T-cell (primary cell): Measurements from ENCODE around the gene PAQR5. TPM values are rescaled to one million over a fixed set of nuclear protein-coding genes. Genes with fewer than 3 reads are reported as not detected.

Source experiments
- ATAC-seq, 4 experiments: fragments of 200-7000 bp in 3 of 4; fragments of 150-1000 bp in 1 of 4; cut with Tn5 transposase; replicated peaks in 1 of 4; 1 replicate in 3 of 4; 2 replicates in 1 of 4; pipeline ENCODE4 v1.10.0; 2021; ENCODE audit warnings: moderate library complexity in 3 of 4, mild to moderate bottlenecking in 2 of 4, moderate number of reproducible peaks in 1 of 4
- CTCF ChIA-PET, 2 donors: fragments of 300-600 bp; sonication (Branson Sonifier 250); formaldehyde crosslinking; loops; one replicate each; lab custom pipeline; 2022; ENCODE audit warnings: antibody characterized with exemption in 2 of 2; lab: Charles Lee
- POLR2A ChIA-PET, 2 donors: fragments of 300-600 bp; sonication (Branson Sonifier 250); formaldehyde crosslinking; loops; one replicate each; lab custom pipeline; 2022; ENCODE audit warnings: antibody characterized with exemption in 2 of 2; lab: Charles Lee
- DNase-seq, 35 experiments: peaks; one replicate each; pipeline versions ENCODE4 v3.0.0 to v3.0.0-alpha.2; 2013 to 2023
- H3K27ac ChIP-seq: one replicate; pipeline ENCODE4 v1.5.1; 2013; ENCODE audit warnings: low read length
- H3K27me3 ChIP-seq, 2 experiments: replicated peaks in 1 of 2; 1 replicate in 1 of 2; 2 replicates in 1 of 2; pipeline versions ENCODE4 v1.6.1 to v1.7.0; 2013; ENCODE audit warnings: low read length in 1 of 2, mixed read lengths in 1 of 2; ENCODE audit not compliant: control insufficient read depth in 2 of 2, insufficient read depth in 2 of 2; ENCODE audit errors: extremely low read depth in 1 of 2
- H3K36me3 ChIP-seq, 2 donors: 1 replicate in 1 of 2; 2 replicates in 1 of 2; pipeline versions ENCODE4 v1.6.1 to v1.7.0; 2013; ENCODE audit warnings: low read length in 1 of 2; ENCODE audit not compliant: control insufficient read depth in 2 of 2, insufficient read depth in 1 of 2; ENCODE audit errors: extremely low read depth in 1 of 2
- H3K4me1 ChIP-seq, 2 experiments: 1 replicate in 1 of 2; 2 replicates in 1 of 2; pipeline versions ENCODE4 v1.6.1 to v1.7.0; 2013; ENCODE audit warnings: low read length in 2 of 2, mixed read lengths in 1 of 2; ENCODE audit not compliant: insufficient read depth in 2 of 2, control insufficient read depth in 1 of 2; ENCODE audit errors: extremely low read depth in 1 of 2
- H3K4me3 ChIP-seq, 2 donors: 1 replicate in 1 of 2; 2 replicates in 1 of 2; pipeline versions ENCODE4 v1.5.1 to v1.7.0; 2013; ENCODE audit warnings: mild to moderate bottlenecking in 2 of 2, low read length in 1 of 2, moderate library complexity in 1 of 2; ENCODE audit not compliant: control insufficient read depth in 1 of 2; ENCODE audit errors: extremely low read depth in 1 of 2
- H3K9me3 ChIP-seq: 2 replicates; pipeline ENCODE4 v1.7.0; 2013
- H3K27ac Mint-ChIP-seq, 2 donors: one replicate each; pipeline ENCODE4 v1.8.0; 2020 to 2021; ENCODE audit warnings: mild to moderate bottlenecking in 2 of 2, mixed read lengths in 2 of 2
- H3K27me3 Mint-ChIP-seq, 2 donors: one replicate each; pipeline ENCODE4 v1.8.0; 2021 to 2022; ENCODE audit warnings: mixed read lengths in 2 of 2
- H3K36me3 Mint-ChIP-seq: one replicate; pipeline ENCODE4 v1.8.0; 2021; ENCODE audit warnings: mixed read lengths
- H3K4me1 Mint-ChIP-seq, 3 donors: one replicate each; pipeline ENCODE4 v1.8.0; 2020 to 2022; ENCODE audit warnings: mixed read lengths in 3 of 3, mild to moderate bottlenecking in 1 of 3
- H3K4me3 Mint-ChIP-seq, 3 donors: one replicate each; pipeline ENCODE4 v1.8.0; 2020 to 2022; ENCODE audit warnings: mild to moderate bottlenecking in 3 of 3, mixed read lengths in 3 of 3, moderate library complexity in 3 of 3
- H3K9me3 Mint-ChIP-seq, 3 donors: one replicate each; pipeline ENCODE4 v1.8.0; 2020 to 2022; ENCODE audit warnings: mixed read lengths in 3 of 3
- WGBS: methylation state at CpG from one replicate; pipeline ENCODE4 v1.1.5; 2013; ENCODE audit warnings: missing lambda C conversion rate; ENCODE audit not compliant: insufficient coverage; 5-methylcytosine and 5-hydroxymethylcytosine counted together
- total RNA-seq, 35 experiments: library from RNA in 6 of 35; stranded (reverse) in 6 of 35; fragments of 120-200 nt in 1 of 35; gene quantifications; one replicate each; pipeline versions ENCODE4 v1.2.1 to v1.2.4 and lab custom pipeline; 2013 to 2026

The PAQR5 gene
- total RNA-seq, 5 donors from 2014 or later (not counting 1 experiment from before 2014, with no cell fraction given): 0.03 to 0.07 (median 0.06) TPM; not detected in 2

GRCh38 chr15:69314131-69314530 is 15.4 kb downstream of the PAQR5 start:
- Mint-ChIP-seq H3K27ac (no peak overlapping the region), H3K4me1 (no peaks in the 10 kb centered on the region)

GRCh38 chr15:69314736-69315135 is 16.0 kb downstream of the PAQR5 start:
- Histone ChIP-seq H3K27me3 (peaks cover 0 to 27% of the 10 kb centered on the region in 2 experiments), H3K4me3 (no peak overlapping the region), H3K4me1 (peaks cover 2% of the 10 kb centered on the region in 2 experiments), H3K27ac (no peak overlapping the region), H3K9me3 (no peaks in the 10 kb centered on the region), H3K36me3 (no peaks in the 10 kb centered on the region)
- ATAC-seq (no peak), DNase-seq (no peak)
- H3K4me1 Mint-ChIP-seq: no peaks in the 10 kb centered on the region
- H3K9me3 Mint-ChIP-seq: no peaks in the 10 kb centered on the region
- peaks cover 7 to 19% of the 10 kb centered on the region in 2 donors for H3K27me3 Mint-ChIP-seq
- ChIA-PET POLR2A (no interaction called here), CTCF (no interaction called here)
- no peak overlapping the region for H3K4me3 Mint-ChIP-seq
- H3K36me3 Mint-ChIP-seq: no peaks in the 10 kb centered on the region
- no peak overlapping the region for H3K27ac Mint-ChIP-seq
- WGBS: 82% methylated on average over 8 of the region's 8 CpGs

More at GRCh38 chr15:69314131-69314530, 15.4 kb downstream of the PAQR5 start:
- peaks cover 0 to 24% of the 10 kb centered on the region in 2 experiments for H3K27me3 ChIP-seq
- no peaks in the 10 kb centered on the region for H3K9me3 ChIP-seq
- ATAC-seq (no peak), DNase-seq (no peak)
- no peaks in the 10 kb centered on the region for H3K4me1 ChIP-seq
- ChIA-PET CTCF (no interaction called here), POLR2A (no interaction called here)
- no peaks in the 10 kb centered on the region for H3K36me3 ChIP-seq
- Mint-ChIP-seq H3K9me3 (no peaks in the 10 kb centered on the region), H3K4me3 (no peak overlapping the region), H3K27me3 (peaks cover 10 to 21% of the 10 kb centered on the region in 2 donors), H3K36me3 (no peaks in the 10 kb centered on the region)
- H3K27ac ChIP-seq: no peak overlapping the region
- WGBS: 100% methylated on average over 3 of the region's 6 CpGs
- no peak overlapping the region for H3K4me3 ChIP-seq

- H3K4me1 Mint-ChIP-seq: peaks cover 0 to 2% (median 0%) of the 10 kb centered on the region in 3 donors
- H3K4me1 ChIP-seq: peaks cover 2 to 3% of the 10 kb centered on the region in 2 experiments
- H3K9me3 ChIP-seq: no peaks in the 10 kb centered on the region
- no peak for ATAC-seq
- no peak overlapping the region for H3K27ac ChIP-seq
- WGBS: 80% methylated on average over 3 of the region's 9 CpGs
- H3K9me3 Mint-ChIP-seq: no peaks in the 10 kb centered on the region
- POLR2A ChIA-PET: no interaction called here
- no peaks in the 10 kb centered on the region for H3K36me3 ChIP-seq
- DNase-seq: no peak
- H3K27me3 Mint-ChIP-seq: peaks cover 7 to 17% of the 10 kb centered on the region in 2 donors
- no peak overlapping the region for H3K27ac Mint-ChIP-seq
- no peak overlapping the region for H3K4me3 ChIP-seq
- CTCF ChIA-PET: no interaction called here
- H3K4me3 Mint-ChIP-seq: no peak overlapping the region
- no peaks in the 10 kb centered on the region for H3K36me3 Mint-ChIP-seq
- peaks cover 0 to 31% of the 10 kb centered on the region in 2 experiments for H3K27me3 ChIP-seq
These were observed 16.8 kb downstream of the PAQR5 start for GRCh38 chr15:69315402-69316110.

- POLR2A ChIA-PET: no interaction called here
These were observed 17.6 kb downstream of the PAQR5 start for GRCh38 chr15:69316291-69316690.

GRCh38 chr15:69317392-69317841 is 18.7 kb downstream of the PAQR5 start:
- WGBS: 62% methylated on average over 3 of the region's 5 CpGs

More at GRCh38 chr15:69316291-69316690, 17.6 kb downstream of the PAQR5 start:
- H3K27me3 Mint-ChIP-seq: peaks cover 4 to 18% of the 10 kb centered on the region in 2 donors
- H3K27ac Mint-ChIP-seq: no peak overlapping the region
- H3K9me3 Mint-ChIP-seq: no peaks in the 10 kb centered on the region
- Histone ChIP-seq H3K4me3 (no peak overlapping the region), H3K27me3 (peaks cover 0 to 31% of the 10 kb centered on the region in 2 experiments), H3K27ac (no peak overlapping the region), H3K36me3 (no peaks in the 10 kb centered on the region), H3K4me1 (peaks cover 2 to 3% of the 10 kb centered on the region in 2 experiments), H3K9me3 (no peaks in the 10 kb centered on the region)
- CTCF ChIA-PET: no interaction called here
- H3K4me1 Mint-ChIP-seq: peaks cover 6 to 8% (median 7%) of the 10 kb centered on the region in 3 donors
- H3K36me3 Mint-ChIP-seq: no peaks in the 10 kb centered on the region
- H3K4me3 Mint-ChIP-seq: no peak overlapping the region
- 84% methylated on average over 4 of the region's 8 CpGs for WGBS
- ATAC-seq (no peak), DNase-seq (no peak)

GRCh38 chr15:69318033-69318432 is 19.3 kb downstream of the PAQR5 start:
- H3K27ac ChIP-seq: no peak overlapping the region
- H3K4me1 ChIP-seq: peaks cover 2 to 3% of the 10 kb centered on the region in 2 experiments
- DNase-seq (no peak), ATAC-seq (no peak)
- H3K27ac Mint-ChIP-seq: no peak overlapping the region
- H3K4me3 Mint-ChIP-seq: no peak overlapping the region
- H3K36me3 ChIP-seq: no peaks in the 10 kb centered on the region
- peaks cover 4 to 25% of the 10 kb centered on the region in 2 donors for H3K27me3 Mint-ChIP-seq
- WGBS: 92% methylated on average over 7 of the region's 7 CpGs
- no peaks in the 10 kb centered on the region for H3K9me3 Mint-ChIP-seq
- no peaks in the 10 kb centered on the region for H3K9me3 ChIP-seq
- H3K4me3 ChIP-seq: no peak overlapping the region
- CTCF ChIA-PET: no interaction called here
- POLR2A ChIA-PET: no interaction called here
- H3K4me1 Mint-ChIP-seq: peaks cover 7 to 8% (median 8%) of the 10 kb centered on the region in 3 donors
- no peaks in the 10 kb centered on the region for H3K36me3 Mint-ChIP-seq
- peaks cover 0 to 41% of the 10 kb centered on the region in 2 experiments for H3K27me3 ChIP-seq

More at GRCh38 chr15:69317392-69317841, 18.7 kb downstream of the PAQR5 start:
- CTCF ChIA-PET: no interaction called here
- no peak overlapping the region for H3K4me3 Mint-ChIP-seq
- peaks cover 7 to 8% (median 8%) of the 10 kb centered on the region in 3 donors for H3K4me1 Mint-ChIP-seq
- POLR2A ChIA-PET: no interaction called here
- no peaks in the 10 kb centered on the region for H3K9me3 ChIP-seq
- H3K9me3 Mint-ChIP-seq: no peaks in the 10 kb centered on the region
- H3K27me3 Mint-ChIP-seq: peaks cover 4 to 24% of the 10 kb centered on the region in 2 donors
- no peak overlapping the region for H3K4me3 ChIP-seq
- H3K4me1 ChIP-seq: peaks cover 2 to 3% of the 10 kb centered on the region in 2 experiments
- H3K27me3 ChIP-seq: peaks cover 0 to 38% of the 10 kb centered on the region in 2 experiments
- H3K27ac ChIP-seq: no peak overlapping the region
- H3K36me3 Mint-ChIP-seq: no peaks in the 10 kb centered on the region
- DNase-seq (no peak), ATAC-seq (no peak)
- H3K36me3 ChIP-seq: no peaks in the 10 kb centered on the region
- H3K27ac Mint-ChIP-seq: no peak overlapping the region
